Bronchial epithelial cell (primary cell): Measurements from ENCODE around the gene B4GALT5. TPM values are rescaled to one million over a fixed set of nuclear protein-coding genes. Genes with fewer than 3 reads are reported as not detected.

Experiments used
- DNase-seq: peaks from one replicate; pipeline ENCODE4 v3.0.0-alpha.2; 2010; ENCODE audit warnings: low read depth
- FAIRE-seq: peaks from 2 replicates; lab custom pipeline; 2011; peaks lifted over from hg19 to GRCh38; lab: Jason Lieb, UNC
- H3K27me3 ChIP-seq: 2 replicates; pipeline ENCODE4 v1.5.1; 2011; ENCODE audit warnings: low read length; ENCODE audit not compliant: control insufficient read depth, insufficient read depth
- H3K36me3 ChIP-seq: 2 replicates; pipeline ENCODE4 v1.5.1; 2011; ENCODE audit warnings: low read length; ENCODE audit not compliant: control insufficient read depth, insufficient read depth
- H3K4me3 ChIP-seq: 2 replicates; pipeline ENCODE4 v1.5.1; 2011; ENCODE audit warnings: mild to moderate bottlenecking, low read depth, low read length, control low read depth
- CTCF ChIP-seq: IDR thresholded peaks from 2 replicates; pipeline ENCODE4 v1.5.1; 2011; ENCODE audit warnings: mild to moderate bottlenecking, moderate library complexity, low read length, control low read depth, inconsistent platforms; ENCODE audit not compliant: insufficient read depth, severe bottlenecking
- total RNA-seq: library from RNA; depleted of rRNA; stranded (reverse); fragments of >200 nt; gene quantifications from 2 replicates; pipeline ENCODE4 v1.2.1, GENCODE V29; 2014

B4GALT5 gene
- total RNA-seq, 1 donor from 2014 or later = 9.7 TPM

DNA sequence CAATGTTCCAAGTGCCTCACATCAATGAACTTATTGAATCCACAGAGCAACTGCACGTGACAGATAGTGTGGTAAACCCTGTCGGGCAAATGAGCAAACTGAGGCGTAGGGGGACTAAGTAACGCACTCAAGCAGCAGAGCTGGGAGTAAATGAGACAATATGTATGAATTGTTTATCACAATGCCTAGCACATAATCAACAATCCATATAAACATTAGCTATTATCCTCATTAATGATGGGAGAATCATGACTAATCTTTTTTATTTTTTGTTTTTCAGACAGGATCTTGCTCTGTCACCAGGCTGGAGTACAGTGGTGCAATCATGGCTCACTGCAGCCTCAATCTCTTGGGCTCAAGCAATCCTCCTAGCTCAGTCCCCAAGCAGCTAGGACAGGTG, 43.9 kb upstream of the B4GALT5 start:
- H3K4me3 ChIP-seq = no peak overlapping the region
- H3K36me3 ChIP-seq = no peaks in the 10 kb centered on the region
- FAIRE-seq (no peak), DNase-seq (no peak)
- no peak for TF ChIP-seq CTCF
- H3K27me3 ChIP-seq = no peaks in the 10 kb centered on the region

DNA sequence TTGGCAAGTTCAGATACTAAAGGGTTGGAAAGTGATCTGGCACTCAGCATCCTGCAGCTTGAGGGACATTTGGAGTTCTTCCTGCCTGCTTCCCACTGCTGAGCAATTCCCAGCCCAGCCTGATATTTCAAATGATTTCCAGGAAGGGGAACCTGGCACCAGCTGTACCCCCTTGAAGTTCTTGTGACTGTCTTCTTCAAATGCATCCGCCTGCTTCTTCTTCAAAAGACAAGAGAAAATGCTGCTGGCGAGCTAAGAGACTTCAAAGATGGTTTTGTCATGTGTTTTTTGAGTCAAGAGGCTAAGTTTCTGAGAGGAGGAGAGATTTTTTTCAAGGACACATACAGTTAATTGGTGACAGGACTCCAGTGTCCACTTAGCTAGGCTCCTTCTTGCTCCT, 42.6 kb upstream of the B4GALT5 start:
- no peak for TF ChIP-seq CTCF
- DNase-seq (no peak), FAIRE-seq (no peak)
- H3K4me3 ChIP-seq = no peak overlapping the region
- no peaks in the 10 kb centered on the region for H3K27me3 ChIP-seq
- H3K36me3 ChIP-seq = no peaks in the 10 kb centered on the region

DNA sequence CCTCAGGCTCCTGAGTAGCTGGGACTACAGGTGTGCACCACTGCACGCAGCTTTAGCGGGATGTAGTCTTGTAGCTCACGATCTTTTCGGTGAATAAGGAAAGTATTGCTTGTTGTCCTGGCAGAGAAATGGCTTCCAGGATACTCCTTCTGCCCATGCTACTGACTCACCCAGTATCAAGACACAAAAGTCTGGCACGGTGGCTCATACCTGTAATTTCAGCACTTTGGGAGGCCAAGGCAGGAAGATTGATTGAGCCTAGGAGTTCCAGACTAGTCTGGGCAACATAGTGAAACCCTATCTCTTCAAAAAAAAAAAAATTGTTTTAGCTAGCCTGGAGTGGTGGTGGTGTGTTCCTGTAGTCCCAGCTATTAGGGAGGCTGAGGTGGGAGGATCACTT, 40.9 kb upstream of the B4GALT5 start:
- no peak overlapping the region for H3K4me3 ChIP-seq
- no peaks in the 10 kb centered on the region for H3K36me3 ChIP-seq
- H3K27me3 ChIP-seq = no peaks in the 10 kb centered on the region
- DNase-seq = peak; percentile 44
- FAIRE-seq = no peak
- TF ChIP-seq CTCF = no peak

DNA sequence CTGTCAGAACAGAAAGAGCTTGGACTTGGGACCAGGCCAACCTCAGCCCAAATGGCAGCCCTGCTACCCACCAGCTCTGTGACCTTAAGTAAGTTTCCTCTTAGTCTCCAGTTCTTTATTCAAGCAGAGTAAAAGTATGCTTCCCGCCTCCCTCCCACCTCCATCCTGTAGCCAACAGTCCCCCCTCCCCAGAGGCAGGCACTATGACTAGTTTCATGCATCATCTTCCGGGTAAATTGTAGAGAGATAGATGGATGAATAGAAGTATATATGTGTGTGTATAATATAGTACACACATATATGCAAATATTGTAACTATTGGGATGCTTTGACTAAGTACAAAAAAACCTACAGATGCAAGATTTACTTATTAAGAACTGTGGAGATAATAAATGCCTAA, 39.5 kb upstream of the B4GALT5 start:
- no peak overlapping the region for H3K4me3 ChIP-seq
- no peak for TF ChIP-seq CTCF
- no peak for FAIRE-seq

DNA sequence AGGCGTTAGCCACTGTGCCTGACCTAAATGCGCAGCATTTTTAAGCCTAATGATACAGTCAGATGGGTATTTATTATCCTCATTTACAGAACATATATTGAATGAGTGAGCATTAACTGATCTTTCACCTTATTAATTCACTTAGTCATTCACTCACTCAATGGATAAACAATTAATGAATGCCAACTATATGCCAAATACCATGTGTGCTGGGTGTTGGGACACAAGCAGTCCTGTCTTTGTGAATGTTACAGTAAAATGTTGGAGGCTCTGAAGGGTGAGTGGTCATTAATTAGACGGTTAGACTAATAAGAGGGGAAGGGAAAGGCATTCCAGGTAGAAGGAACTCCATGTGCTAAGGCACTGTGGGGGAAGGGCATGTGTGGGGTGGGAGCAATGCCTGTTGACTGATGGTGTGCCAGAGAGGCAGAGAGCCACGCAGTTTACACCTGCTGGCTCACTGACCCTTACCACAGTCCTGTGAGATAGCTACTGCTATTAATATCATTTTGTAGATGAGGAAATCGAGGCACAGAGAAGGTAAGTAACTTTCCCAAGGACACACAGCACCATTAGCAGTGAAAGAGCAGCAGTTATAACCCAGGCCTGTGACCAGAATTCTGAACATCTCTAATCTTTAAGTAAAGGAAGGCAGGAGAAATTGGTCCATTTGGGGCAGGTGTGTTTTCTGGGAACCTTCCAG, 38.7 kb upstream of the B4GALT5 start:
- TF ChIP-seq CTCF = no peak
- H3K4me3 ChIP-seq = no peak overlapping the region
- DNase-seq = no peak
- no peak for FAIRE-seq
- no peaks in the 10 kb centered on the region for H3K36me3 ChIP-seq
- no peaks in the 10 kb centered on the region for H3K27me3 ChIP-seq

More for the DNA sequence above, 39.5 kb upstream of the B4GALT5 start:
- DNase-seq = no peak
- H3K36me3 ChIP-seq = no peaks in the 10 kb centered on the region
- H3K27me3 ChIP-seq = no peaks in the 10 kb centered on the region

DNA sequence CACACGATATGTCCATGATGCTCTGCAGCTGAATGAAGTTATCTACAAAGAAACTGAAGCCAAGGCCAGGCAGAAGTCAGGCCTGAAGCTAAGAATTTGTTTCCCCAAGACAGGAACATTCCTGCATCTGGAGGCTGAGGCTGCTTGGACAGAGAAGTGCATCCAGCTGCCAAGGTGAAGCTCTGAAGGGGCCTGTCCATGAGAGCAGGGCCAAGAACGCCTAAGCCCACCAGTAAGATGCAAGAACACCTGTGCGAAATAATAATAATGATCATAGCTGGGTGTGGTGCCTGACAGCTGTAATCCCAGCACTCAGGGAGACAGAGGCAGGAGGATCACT, 37.7 kb upstream of the B4GALT5 start:
- TF ChIP-seq CTCF = no peak
- FAIRE-seq (no peak), DNase-seq (no peak)
- no peak overlapping the region for H3K4me3 ChIP-seq
- H3K36me3 ChIP-seq = no peaks in the 10 kb centered on the region
- H3K27me3 ChIP-seq = no peaks in the 10 kb centered on the region
